IMR-90 (cell line): ENCODE results near the gene PIKFYVE. TPM values are rescaled to one million over a fixed set of nuclear protein-coding genes. Genes with fewer than 3 reads are reported as not detected.

ENCODE experiments used
- ELK1 ChIP-seq: fragments of 150-350 bp; IDR thresholded peaks from 2 replicates; pipeline ENCODE4 v1.6.1; 2016; ENCODE audit warnings: low read depth, mild to moderate bottlenecking, low read length, moderate library complexity, borderline replicate concordance
- RFX5 ChIP-seq: IDR thresholded peaks from 2 replicates; pipeline ENCODE4 v1.8.0; 2012; ENCODE audit warnings: low read depth, mild to moderate bottlenecking, low read length, moderate library complexity
- SMC3 ChIP-seq: fragments of 150-350 bp; IDR thresholded peaks from 2 replicates; pipeline ENCODE4 v1.6.1; 2016; ENCODE audit warnings: low read depth, mild to moderate bottlenecking, antibody characterized with exemption, low read length, moderate library complexity
- polyA plus RNA-seq, 3 experiments: library from polyadenylated mRNA; depleted of rRNA; stranded (reverse); fragments of >200 nt; gene quantifications; 2 replicates each; pipeline ENCODE4 v1.2.3, GENCODE V29; 2012; ENCODE audit warnings: low replicate concordance in 1 of 3
- total RNA-seq: library from RNA; depleted of rRNA; stranded (reverse); fragments of >200 nt; gene quantifications from 2 replicates; pipeline ENCODE4 v1.2.3, GENCODE V29; 2012

PIKFYVE gene
- total and polyA plus RNA-seq, 2 of the 4 experiments (the other 2 are of a cell fraction): 9.3 to 34.6 TPM

GRCh38 chr2:208406474-208407451, 140.7 kb downstream of the PIKFYVE start, which contains the start of gene PTH2R (continued):
- TF ChIP-seq ELK1 (no peak), RFX5 (no peak), SMC3 (no peak)
